Osteocyte (in vitro differentiated cells): Measurements from ENCODE around the gene PAK3. TPM values are rescaled to one million over a fixed set of nuclear protein-coding genes. Genes with fewer than 3 reads are reported as not detected.

ENCODE experiments used
- DNase-seq: peaks from one replicate; pipeline ENCODE4 v3.0.0; 2021; ENCODE audit warnings: mixed read lengths; ENCODE audit not compliant: unreplicated experiment; ENCODE audit errors: extremely low spot score
- H3K27ac Mint-ChIP-seq: one replicate; pipeline ENCODE4 v1.8.0; 2021; ENCODE audit warnings: mild to moderate bottlenecking, mixed read lengths; ENCODE audit not compliant: unreplicated experiment
- H3K27me3 Mint-ChIP-seq: one replicate; pipeline ENCODE4 v1.8.0; 2021; ENCODE audit warnings: mixed read lengths; ENCODE audit not compliant: unreplicated experiment
- H3K36me3 Mint-ChIP-seq: one replicate; pipeline ENCODE4 v1.8.0; 2021; ENCODE audit warnings: mixed read lengths; ENCODE audit not compliant: unreplicated experiment
- H3K4me1 Mint-ChIP-seq: one replicate; pipeline ENCODE4 v1.8.0; 2021; ENCODE audit warnings: mixed read lengths; ENCODE audit not compliant: unreplicated experiment
- H3K4me3 Mint-ChIP-seq: one replicate; pipeline ENCODE4 v1.8.0; 2021; ENCODE audit warnings: mild to moderate bottlenecking, moderate library complexity, mixed read lengths; ENCODE audit not compliant: unreplicated experiment
- H3K9me3 Mint-ChIP-seq: one replicate; pipeline ENCODE4 v1.8.0; 2021; ENCODE audit warnings: mixed read lengths; ENCODE audit not compliant: unreplicated experiment
- CTCF ChIP-seq: fragments of 200-600 bp; sonication (generic); IDR thresholded peaks from 2 replicates; pipeline ENCODE4 v1.5.0; 2021; ENCODE audit warnings: antibody characterized with exemption, mild to moderate bottlenecking, moderate library complexity
- total RNA-seq: library from RNA; stranded (reverse); gene quantifications from 2 replicates; pipeline ENCODE4 v1.2.1, GENCODE V29; 2021

The PAK3 gene
- total RNA-seq, 1 donor from 2014 or later, result not detected

DNA sequence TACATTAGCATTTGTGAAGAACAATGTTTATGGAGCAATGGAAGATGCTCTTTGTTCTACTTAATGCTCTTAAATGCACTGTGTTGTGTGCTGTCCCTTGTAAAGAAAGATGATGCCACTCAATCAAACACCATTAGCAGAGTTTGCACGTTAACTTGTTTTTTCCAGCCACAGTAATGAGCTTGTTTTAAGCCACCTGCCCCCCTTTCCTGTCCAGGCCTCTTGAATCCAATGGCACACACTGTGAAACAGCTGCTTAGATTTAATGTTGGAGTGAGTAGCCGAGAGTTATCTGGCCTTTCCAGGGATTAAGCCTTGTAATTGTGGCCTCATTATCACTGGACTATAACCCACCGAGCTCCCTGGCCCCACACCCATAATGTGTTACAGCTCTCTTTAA, 86.0 kb downstream of the PAK3 start:
- Mint-ChIP-seq H3K4me1 (no peaks in the 10 kb centered on the region), H3K9me3 (no peaks in the 10 kb centered on the region), H3K36me3 (no peaks in the 10 kb centered on the region), H3K27me3 (no peaks in the 10 kb centered on the region), H3K4me3 (no peak overlapping the region), H3K27ac (no peak overlapping the region)
- no peak for DNase-seq
- TF ChIP-seq CTCF, result no peak

- H3K36me3 Mint-ChIP-seq, result no peaks in the 10 kb centered on the region
- TF ChIP-seq CTCF, result no peak
- H3K4me3 Mint-ChIP-seq, result no peak overlapping the region
Observed at GRCh38 chrX:111182997-111183396, 87.0 kb downstream of the PAK3 start.

GRCh38 chrX:111191598-111191997, 95.6 kb downstream of the PAK3 start:
- H3K9me3 Mint-ChIP-seq, result no peaks in the 10 kb centered on the region
- DNase-seq, result no peak
- no peak overlapping the region for H3K4me3 Mint-ChIP-seq
- no peak for TF ChIP-seq CTCF
- H3K27ac Mint-ChIP-seq, result no peak overlapping the region
- no peaks in the 10 kb centered on the region for H3K4me1 Mint-ChIP-seq
- no peaks in the 10 kb centered on the region for H3K27me3 Mint-ChIP-seq
- H3K36me3 Mint-ChIP-seq, result no peaks in the 10 kb centered on the region

More at GRCh38 chrX:111182997-111183396, 87.0 kb downstream of the PAK3 start:
- DNase-seq, result no peak
- Mint-ChIP-seq H3K27me3 (no peaks in the 10 kb centered on the region), H3K27ac (no peak overlapping the region), H3K9me3 (no peaks in the 10 kb centered on the region), H3K4me1 (no peaks in the 10 kb centered on the region)

DNA sequence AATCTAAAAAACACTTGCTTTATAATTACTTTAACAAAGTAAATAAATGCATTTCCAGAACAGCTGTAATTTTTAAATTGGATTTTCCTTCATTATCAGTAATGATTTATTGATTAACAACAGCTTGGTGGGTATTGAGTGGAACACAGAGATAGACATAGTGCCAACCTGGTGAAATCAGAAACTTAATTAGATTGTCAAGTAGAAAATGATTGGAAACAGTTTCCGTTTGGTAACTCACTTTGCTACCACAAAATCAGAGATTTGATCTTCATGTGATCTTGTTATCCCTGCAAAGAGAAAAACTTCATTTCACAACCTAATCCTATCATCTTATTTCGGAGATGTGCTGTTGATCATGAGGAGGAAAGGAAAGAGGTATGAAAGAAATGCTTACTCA, 103.5 kb downstream of the PAK3 start:
- TF ChIP-seq CTCF, result no peak
- Mint-ChIP-seq H3K9me3 (no peaks in the 10 kb centered on the region), H3K4me3 (no peak overlapping the region), H3K36me3 (no peaks in the 10 kb centered on the region), H3K27me3 (no peaks in the 10 kb centered on the region), H3K4me1 (no peaks in the 10 kb centered on the region), H3K27ac (no peak overlapping the region)
- DNase-seq, result no peak

DNA sequence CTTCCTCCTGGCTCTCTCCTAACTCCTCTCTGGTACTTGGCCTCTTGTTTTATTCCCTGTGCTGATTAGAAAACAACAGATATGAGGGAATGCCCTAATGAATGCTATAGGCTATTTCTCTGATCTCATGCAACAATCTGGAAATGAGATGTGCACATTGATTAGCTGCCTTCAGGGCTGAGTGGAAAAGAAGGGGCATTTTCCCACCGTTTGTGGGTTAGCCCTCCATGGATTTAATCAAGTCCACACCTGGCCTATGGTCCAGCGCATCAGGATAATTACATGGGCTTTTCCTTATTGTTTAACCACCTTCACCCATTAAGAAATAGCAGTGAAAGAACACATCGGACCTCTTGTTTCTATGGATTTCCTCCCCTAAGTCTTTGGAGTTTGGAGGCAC, 104.3 kb downstream of the PAK3 start:
- no peak for TF ChIP-seq CTCF
- H3K27me3 Mint-ChIP-seq, result no peaks in the 10 kb centered on the region
- H3K27ac Mint-ChIP-seq, result no peak overlapping the region
- no peak for DNase-seq
- no peak overlapping the region for H3K4me3 Mint-ChIP-seq
- H3K9me3 Mint-ChIP-seq, result no peaks in the 10 kb centered on the region
- no peaks in the 10 kb centered on the region for H3K4me1 Mint-ChIP-seq
- no peaks in the 10 kb centered on the region for H3K36me3 Mint-ChIP-seq
